NCI-H146 (cell line): ENCODE results near the gene LINC01488.

Source experiments
- DNase-seq: peaks from one replicate; lab custom pipeline; 2025; lab: John Stamatoyannopoulos, UW

The LINC01488 gene

DNA sequence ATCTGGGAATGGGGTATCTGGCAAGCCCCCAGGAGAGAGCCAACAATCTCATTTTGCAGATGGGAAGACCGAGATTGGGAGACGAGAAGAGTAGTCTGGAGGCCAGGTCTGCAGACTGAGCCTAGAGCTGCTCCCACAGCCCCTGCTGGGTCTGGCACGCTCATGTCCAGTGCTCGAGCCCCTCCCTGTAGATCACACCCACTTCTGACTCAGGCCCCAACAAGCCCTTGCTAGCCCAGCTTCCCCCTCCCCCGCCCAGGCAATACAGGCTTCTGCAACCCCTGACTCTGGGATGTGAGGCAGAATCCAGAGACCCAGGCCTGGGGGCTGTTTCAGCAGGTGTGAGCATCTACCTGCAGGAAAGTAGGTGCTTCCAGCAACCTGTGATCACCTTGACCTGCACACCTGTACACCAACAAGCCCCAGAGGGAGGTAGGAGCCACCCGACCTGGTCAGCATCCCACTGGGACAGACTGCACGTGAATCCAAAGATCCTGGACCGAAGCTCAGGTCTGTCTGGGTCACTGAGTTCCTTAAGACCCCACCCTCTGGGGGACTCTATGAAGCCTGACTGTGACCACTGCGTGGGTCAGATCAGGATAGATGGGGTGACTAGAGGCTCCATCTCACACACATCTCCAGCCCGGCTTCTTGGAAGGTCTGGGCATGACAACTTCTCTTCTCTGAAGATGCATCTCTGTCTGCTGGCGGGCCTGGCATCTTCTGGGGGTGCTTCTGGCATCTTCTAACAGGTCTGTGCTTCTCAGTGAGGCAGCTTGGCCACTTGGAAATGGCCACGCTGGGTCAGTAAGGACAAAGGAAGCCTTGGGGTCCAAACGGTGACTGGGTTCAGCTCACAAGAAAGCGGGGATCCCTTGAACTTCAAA lies 29.3 kb downstream of the LINC01488 start:
- DNase-seq: no peak

DNA sequence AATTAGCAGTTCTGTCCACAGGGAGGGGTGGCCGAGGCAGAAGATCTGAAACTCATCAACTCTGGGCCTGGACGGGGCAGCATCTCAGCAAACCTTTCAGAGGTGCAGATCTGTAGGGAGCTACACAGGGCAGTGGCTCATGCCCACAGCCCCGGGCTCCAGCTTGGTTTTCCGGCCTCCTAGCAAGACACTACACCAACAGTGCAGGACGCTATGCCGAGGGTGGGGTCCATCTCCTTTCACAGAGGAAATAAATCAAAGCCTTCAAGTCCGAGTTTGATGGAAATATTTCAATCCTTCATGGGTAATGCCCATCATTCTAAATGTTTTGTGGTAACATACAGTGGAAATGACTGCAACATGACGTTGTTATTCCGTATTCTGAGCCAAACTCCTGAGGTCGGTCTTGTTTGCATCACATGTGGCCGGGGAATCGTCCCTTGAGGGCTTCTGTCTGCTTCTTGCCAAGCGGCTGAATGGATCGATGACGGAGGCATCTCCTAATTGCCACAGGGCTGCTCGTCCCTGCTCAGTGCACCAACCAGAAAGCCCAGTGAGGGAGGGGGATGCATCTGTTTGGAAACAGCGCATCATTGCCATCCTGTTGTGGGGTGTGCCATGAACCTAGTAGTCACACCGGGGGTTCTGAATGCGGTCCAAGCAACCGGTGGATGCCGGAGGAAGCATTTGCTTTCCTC lies 30.0 kb downstream of the LINC01488 start:
- DNase-seq: no peak

DNA sequence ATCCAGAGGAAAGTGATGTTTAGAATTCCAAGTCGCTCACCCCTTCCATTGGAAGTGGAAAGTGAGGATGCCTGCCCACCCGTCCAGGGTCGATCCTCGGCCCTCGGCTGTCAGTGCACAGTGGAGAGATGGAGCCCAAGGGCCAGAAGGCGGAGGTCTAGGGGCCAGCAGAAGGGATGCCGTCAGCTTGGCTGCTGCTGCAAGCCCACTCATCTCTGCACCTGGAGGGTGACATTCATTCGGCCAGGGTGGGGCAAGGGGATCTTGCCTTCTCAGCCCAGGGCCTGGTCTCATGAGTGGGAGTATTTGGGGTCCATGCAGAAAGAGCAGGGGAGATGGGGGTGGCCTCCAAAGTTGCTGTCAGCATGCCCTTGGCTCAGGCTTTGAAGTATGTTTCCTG lies 30.7 kb downstream of the LINC01488 start:
- DNase-seq: no peak

DNA sequence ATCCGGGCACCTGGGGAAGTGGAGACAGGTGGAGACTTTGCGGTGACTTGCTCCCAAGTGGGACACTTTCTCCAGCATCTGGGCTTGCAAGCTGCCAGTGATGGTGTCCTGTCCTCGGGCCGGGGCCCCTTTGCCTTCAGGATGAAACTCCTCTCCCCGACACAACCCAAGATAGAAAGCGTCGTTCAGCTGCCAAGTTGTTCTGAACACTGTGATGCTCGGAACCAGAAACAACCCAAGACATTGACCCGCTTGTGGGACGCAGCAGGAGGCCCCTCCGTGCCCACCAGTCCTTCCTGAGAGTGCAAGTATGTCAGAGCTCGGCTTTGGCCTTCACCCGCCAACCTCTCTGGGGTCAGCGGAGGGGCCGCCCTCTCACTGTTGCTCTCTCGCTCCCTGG lies 31.3 kb downstream of the LINC01488 start:
- DNase-seq: no peak

DNA sequence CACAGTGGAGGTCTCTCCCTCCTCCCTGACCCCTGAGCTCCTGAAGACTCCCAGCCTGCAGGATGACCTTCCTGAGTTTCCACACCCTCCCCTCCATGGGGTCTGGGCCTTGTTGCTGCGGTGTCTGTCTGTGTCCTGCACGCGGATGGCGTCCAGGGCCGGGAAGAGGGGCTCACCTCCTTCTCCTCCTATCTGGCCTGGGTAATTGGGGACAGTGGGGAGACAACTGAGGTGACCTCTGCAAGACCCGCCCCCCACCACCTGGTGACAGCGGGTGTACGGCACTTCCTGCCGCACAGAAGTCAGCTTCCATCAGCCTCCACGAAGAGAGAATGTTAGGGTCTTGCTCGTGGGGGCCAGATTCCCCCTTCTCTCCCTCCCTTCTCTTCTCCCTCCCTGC lies 31.7 kb downstream of the LINC01488 start:
- DNase-seq: no peak

DNA sequence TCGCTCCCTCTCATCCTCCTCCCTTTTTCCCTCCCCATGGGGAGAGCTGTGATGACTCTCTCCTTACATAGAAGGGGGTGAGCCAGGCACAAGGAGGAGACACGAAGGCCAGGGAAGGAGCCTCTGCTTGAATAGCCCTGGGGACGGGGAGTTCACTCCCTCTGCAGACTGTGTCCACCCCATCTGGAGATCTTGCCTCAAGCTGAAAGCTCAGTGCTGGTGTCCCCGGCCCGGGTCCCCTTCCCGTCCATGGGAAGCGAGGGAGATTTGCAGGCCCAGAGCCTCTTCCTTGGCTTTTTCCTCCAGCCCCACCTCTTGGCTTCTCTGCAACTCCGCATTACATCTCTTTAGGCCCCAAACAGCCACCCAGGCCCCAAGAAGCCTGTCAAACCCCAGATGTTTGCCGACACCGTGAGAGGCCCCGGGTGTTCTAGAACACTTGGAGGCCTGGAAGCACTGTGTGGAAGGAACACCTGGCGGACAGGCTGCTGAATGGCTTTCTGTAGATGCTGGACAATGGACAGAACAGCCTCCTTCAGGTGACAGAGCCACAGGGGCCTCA lies 32.3 kb downstream of the LINC01488 start:
- DNase-seq: no peak

DNA sequence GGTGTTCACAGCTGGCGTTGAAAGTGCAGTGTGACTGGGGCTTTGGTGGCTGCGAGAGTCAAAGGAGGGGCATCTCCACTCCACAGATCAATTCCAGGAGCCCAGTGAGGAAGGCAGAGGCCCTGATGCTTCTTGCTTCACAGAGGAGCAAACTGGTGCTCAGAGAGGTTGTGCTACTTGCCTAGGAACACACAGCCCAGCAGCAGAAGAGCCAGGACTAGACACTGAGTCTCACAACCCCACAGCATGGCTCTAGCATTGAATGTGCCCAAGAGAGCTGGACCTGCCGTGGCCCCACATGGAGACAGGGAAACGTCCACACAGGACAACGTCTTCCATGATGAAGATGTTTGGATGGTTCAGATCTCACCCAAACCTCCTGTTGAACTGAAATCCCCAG lies 33.3 kb downstream of the LINC01488 start:
- DNase-seq: no peak

DNA sequence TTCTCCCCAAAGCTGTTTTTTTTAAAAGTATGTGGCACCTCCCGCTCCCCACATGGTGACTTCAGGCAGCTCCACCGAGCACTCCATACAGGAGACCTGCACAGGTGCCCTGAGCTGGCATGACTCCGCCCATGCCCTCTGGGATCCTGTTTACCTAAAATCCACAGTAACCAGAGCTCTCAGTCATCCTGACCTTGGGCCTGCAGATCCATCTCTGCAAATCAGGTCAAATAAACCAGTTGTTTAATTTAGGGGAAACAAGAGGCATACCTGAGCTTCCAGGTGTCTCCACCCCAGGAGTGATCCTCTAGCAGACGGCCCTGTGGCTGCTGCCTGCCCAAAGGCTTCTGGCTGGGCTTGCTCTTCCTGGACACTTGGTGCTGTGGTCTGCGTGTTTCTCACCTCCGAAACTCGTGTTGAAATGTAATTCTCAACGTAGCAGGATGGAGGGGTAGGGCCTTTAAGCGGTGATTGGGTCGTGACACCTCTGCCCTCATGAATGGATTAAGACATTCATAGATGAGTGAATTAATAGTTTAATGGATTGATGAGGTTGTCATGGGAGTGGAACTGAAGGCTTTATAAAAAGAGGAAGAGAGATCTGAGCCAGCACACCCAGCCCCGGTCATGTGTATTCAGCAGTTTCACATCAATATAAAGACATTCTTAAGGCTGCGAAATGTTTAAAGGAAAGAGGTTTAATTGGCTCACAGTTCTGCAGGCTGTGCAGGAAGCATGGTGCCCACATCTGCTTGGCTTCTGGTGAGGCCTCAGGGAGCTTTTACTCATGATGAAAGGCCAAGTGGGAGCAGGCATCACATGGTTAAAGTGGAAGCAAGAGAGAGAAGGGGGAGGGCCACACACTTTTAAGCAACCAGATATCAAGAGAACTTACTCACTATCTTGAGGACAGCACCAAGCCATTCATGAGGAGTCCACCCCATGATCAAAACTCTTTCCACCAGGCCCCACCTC lies 34.1 kb downstream of the LINC01488 start:
- no peak for DNase-seq

DNA sequence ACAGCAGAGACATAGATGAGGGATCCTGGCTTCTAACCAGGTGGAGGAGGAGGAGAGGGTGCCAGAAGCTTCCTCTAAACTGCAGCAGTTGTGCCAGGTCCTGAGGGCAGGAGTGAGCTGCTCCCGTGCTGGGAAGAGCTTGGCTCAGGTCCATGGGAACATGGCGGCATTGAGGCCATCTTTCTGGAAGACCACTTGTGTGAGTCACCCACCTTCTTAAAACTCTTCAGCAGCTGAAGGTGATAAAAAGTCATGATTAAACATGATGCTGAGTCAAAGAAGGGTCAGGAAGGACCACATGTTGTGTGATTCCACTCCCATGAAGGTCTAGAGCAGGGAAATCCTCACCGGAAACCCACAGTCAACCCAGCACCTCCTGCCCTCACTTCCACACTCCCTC lies 35.1 kb downstream of the LINC01488 start:
- no peak for DNase-seq

DNA sequence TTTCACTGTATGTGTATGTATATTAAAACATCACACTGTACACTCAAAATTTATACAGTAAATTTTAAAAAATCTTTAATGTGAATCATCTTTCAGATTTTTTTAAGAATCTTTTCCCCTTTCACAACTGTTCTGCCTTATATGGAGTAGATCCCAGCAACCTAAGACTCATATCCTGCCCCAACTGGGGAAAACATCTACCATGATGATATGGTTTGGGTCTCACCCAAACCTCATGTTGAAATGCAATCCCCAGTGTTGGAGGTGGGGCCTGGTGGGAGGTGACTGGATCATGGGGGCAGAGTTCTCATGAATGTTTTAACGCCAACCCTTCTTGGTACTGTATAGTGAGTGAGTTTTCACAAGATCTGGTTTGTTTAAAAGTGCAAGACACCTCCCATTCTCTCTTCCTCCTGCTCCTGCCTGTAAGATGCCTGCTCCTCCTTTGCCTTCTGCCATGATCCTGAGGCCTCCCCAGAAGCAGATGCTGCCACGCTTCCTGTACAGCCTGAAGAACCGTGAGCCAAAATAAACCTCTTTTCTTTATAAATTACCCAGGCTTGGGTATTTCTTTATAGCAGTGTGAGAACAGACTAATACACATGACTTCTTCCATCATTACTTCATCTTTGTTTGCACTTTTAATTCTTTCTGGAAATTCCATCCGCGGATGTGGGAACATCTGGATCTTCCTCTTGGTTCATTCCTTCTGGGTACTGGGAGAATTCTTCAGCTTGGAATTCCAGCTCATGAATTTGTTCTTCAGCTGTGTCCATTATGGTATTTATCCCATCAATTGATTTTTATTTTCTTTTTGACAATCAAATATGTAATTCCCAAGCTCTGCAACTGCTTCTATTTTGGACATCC lies 36.9 kb downstream of the LINC01488 start:
- no peak for DNase-seq

DNA sequence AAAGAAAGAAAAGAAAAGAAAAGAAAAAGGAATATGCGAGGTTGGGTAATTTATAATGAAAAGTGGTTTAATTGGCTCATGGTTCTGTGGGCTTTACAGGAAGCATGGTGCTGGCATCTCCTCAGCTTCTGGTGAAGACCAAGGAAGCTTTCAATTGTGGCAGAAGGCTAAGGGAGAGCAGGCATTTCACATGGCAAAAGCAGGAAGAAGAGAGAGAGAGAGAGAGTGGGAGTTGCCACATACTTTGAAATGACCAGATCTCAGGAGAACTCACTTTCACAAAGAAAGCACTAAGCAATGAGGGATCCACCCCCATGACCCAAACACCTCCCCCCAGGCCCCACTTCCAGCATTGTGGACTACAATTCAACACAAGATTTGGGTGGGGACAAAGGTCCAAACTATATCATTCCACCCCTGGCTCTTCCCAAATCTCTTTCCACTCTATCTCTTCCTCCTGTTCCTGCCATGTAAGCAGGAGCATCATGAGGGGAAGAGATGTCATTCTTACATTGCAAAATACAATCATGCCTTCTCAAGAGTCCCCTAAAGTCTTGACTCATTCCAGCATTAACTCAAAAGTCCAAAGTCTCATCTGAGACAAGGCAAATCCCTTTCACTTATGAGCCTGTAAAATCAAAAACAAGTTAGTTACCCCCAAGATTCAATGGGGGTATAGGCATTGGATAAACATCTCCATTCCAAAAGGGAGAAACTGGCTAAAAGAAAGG lies 38.9 kb downstream of the LINC01488 start:
- no peak for DNase-seq

DNA sequence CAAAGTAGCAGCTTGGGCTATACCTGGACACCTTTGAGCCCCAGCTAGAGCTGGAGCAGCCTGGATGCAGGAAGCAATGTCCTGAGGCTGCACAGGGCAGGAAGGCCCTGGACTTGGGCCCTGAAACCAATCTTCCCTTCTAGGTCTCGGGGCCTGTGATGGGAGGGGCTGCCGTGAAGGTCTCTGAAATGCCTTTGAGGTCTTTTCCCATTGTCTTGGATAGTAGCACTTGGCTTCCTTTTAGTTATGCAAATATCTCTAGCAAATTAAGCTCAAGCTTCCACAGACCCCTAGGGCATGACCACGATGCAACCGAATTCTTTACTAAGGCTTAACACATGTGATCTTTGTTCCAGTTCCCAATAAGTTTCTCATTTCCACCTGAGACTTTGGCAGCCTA lies 40.0 kb downstream of the LINC01488 start:
- no peak for DNase-seq

DNA sequence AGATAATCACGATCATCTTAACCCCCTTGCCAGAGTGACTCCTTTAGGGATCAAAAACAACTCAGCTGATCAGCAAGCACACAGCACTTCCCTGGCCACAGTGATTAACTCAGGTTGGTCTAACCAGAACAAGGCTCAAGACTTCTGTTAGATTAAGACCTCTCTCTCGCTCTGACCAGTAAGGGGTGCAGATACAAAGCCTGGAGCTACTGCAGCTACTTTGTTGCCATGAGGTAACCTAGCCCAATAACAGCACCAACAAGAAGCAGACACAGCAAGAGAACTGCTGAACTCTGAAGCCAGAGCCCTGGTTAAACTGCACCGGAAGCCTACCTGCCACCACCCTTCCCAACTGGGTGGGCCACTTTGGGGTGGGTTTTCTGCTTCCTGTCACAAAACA lies 42.0 kb downstream of the LINC01488 start:
- no peak for DNase-seq

DNA sequence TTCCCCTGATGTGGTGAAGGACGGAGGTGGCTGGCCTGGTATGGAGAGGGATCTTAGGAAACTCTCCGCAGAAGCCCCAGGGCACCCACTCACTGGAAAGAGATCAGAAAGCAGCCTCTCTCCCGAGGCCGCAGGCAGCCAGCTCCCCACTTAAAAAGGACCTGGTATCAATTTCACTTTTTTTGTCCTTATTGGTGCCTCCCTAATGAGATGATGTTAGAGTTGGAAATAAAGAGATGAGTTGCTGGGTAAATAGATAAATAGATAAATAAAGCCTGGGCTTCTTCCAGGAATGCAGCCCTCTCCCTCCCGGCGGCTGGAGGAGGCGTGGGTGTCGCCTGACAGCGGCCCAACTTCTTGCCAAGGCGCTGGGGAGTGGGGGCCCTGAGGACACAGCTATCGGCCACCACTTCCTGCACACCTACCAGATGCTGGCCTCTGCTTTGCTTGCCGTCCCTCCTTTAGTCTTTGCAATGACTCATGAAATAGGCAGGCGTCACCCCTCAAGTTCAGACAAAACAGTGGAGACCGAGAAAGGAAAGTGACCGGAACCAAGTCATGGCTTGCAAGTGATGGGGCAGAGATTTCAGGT lies 42.9 kb downstream of the LINC01488 start:
- DNase-seq: no peak

DNA sequence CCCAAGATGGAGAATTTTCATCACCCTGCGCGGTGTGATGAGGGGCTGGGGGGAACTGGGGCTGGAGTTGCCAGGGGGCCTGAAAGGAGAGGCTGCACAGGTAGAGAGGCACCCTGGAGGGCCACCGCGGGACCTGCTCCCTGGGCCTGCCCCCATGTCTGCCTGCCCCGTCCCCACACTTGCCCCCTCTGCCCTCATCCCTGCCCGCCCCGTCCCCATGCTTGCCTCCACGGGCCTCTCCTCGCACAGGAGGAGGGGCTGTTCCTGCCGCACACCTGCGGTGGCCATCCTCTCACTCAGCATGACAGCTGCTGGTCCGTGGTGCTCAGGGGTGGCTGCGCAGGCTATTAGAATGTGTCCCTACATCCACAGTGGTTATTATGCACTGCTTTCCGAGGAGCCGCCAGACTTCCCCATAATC lies 43.5 kb downstream of the LINC01488 start:
- no peak for DNase-seq

DNA sequence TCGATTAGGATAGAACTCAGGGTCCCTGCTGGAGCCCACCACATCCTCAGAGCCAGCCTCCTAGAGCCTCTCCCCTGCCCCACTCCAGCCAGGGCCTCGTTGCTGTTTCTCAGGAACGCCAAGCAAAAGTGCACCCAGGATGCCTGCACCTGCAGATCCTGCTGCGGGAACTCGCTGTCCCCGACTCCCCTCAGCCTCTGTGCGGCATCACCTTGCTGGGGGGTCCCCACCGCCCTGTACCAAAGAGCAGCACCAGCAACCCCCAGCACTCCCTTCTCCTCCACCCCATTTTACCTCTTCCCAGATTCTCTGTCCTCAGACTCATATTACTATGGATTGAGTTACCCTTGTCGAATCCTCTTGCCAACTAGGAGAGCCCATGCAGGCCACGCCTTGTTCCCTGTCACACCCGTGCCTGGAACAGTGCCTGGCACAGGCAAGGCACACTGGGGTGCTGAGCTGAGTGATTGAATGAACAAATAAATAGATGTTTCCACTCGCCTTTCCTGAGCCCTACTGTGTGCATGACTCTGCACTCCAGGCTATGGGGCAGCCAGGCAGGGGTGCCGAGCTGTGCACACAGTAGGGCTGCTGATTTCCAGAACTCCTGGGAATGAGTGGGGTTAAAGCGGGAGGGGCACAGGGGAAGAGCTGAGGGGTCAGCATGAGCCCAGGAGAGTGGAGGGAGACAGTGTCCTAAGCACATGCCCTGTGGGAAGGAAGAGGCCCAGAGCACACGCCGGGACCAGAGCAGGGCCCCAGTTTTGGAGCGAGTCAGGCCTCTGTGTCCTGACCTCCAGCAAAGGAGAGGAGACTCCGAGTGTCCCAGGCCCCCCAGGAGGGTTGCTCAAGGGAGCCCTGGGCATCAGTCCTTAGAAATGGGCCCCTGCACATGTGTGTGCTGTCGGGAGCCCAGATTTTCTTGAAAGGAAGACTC lies 44.3 kb downstream of the LINC01488 start:
- no peak for DNase-seq

DNA sequence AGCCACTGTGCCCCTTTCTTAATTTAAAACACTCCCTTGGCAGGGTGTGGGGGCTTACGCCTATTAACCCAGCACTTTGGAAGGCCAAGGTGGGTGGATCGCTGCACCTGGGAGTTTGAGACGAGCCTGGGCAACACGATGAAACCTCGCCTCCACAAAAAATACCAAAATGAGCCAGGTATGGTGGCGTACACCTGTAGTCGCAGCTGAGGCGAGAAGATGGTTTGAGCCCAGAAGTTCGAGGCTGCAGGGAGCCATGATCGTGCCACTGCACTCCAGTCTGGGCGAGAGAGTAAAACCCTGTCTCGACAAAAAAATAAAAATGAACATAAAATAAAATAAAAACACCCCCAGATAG lies 45.0 kb downstream of the LINC01488 start:
- no peak for DNase-seq

DNA sequence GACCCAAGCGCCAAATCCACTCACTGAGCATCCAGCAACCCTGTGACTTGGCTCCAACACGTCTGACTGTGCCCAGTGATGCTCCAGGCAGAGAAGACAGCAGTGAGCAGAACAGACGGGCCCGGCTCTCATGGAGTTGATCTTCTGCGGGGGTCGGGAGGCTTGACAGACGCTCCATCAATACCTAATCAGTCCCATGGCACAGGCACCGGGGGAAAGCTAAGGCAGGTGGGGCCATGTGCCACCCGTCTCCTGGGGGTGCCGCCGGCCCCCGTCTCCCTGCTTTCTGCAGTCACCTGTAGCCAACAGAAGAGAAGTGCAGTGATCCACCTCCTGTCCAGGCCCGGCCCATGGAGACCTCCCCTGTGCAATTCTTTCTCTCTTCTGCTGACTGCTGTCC lies 47.5 kb downstream of the LINC01488 start:
- no peak for DNase-seq
